ENCODE results near the gene CA10.

- TF ChIP-seq EZH2phosphoT487 (IDR thresholded peaks at IDR 0.05; ENCODE audit: unreplicated experiment) (no peak), CTCF (conservative IDR thresholded peaks at IDR 0.05; ENCODE audit: low read depth in 2 of 2) (no peak), POLR2AphosphoS5 (IDR thresholded peaks at IDR 0.05; ENCODE audit: low read depth) (no peak), REST (IDR thresholded peaks at IDR 0.05; ENCODE audit: unreplicated experiment) (no peak), EZH2 (IDR thresholded peaks at IDR 0.05; ENCODE audit: low read depth, unreplicated experiment) (no peak), ETS1 (IDR thresholded peaks at IDR 0.05) (no peak), CREB1 (CRISPR knock-in tag; IDR thresholded peaks at IDR 0.05; ENCODE audit: low read depth) (no peak), ZNF114 (CRISPR knock-in tag; IDR thresholded peaks at IDR 0.05) (no peak)
These were observed 389.3 kb downstream of the CA10 start for GRCh38 chr17:51769231-51769630.

All from GM23338 (cell line).